ENCODE measurements around the gene CNTLN. TPM values are rescaled to one million over a fixed set of nuclear protein-coding genes. Genes with fewer than 3 reads are reported as not detected.

The CNTLN gene
- total and polyA plus RNA-seq, 2 donors: 2.9 to 6.4 TPM

DNA sequence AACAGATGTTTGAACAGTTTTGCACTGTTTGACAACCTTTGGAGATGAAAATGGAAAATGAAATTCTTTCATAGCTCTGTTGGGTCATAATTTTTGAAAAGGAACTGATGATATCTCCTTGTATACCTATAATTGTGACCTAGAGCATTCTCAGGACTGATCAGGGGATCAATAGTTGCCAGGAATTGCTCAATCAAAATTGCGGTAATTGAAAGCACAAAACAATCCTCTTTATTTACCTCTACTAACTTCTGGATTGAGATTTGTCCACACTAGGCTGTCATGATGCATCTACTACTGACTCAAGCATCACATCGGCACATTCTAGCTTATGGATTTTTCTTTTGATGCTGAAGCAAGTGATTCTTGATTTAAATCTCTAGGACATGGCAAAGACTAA, 4.1 kb upstream of the CNTLN start:
- 99% methylated on average over 2 of the region's 2 CpGs for WGBS
- Histone ChIP-seq H3K36me3 (ENCODE audit: control insufficient read depth in 2 of 2, insufficient read depth in 2 of 2, low read length in 1 of 2) (no peaks in the 10 kb centered on the region), H3K27me3 (ENCODE audit: control insufficient read depth in 2 of 2, insufficient read depth in 1 of 2, low read length in 1 of 2) (peaks cover 0 to 3% of the 10 kb centered on the region in 2 donors), H3K4me1 (ENCODE audit: control insufficient read depth in 2 of 2, insufficient read depth in 2 of 2, low read length in 2 of 2) (peaks cover 6 to 11% of the 10 kb centered on the region in 2 donors), H3K4me3 (ENCODE audit: low read length in 2 of 2) (no peak overlapping the region), H3K9me3 (ENCODE audit: control insufficient read depth in 2 of 2, insufficient read depth in 1 of 2, low read length in 1 of 2) (peaks cover 0 to 4% of the 10 kb centered on the region in 2 donors), H3K27ac (ENCODE audit: low read depth in 1 of 2, low read length in 1 of 2) (no peak overlapping the region)
- DNase-seq (ENCODE audit: low read depth in 6 of 9, low spot score in 9 of 9): no peak

DNA sequence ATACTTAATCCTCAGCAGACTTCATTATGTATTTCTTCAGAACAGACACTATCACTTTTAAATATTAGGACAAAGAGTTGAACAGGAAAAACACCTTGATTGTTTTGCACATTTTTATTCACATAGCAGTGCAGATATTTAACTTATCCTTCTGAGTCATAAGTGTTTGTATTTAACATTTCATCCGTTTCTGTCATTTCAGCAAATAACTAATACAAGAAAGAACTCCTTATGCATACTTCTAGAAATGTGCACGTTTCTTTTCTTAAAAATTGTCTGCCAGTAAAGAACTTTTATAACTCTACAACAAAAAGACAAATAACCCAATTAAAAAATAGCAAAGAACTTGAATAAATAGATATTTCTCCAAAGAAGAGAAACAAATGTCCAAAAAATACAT, 3.3 kb upstream of the CNTLN start:
- no peak overlapping the region for H3K27ac ChIP-seq (ENCODE audit: low read depth in 1 of 2, low read length in 1 of 2)
- no peak overlapping the region for H3K4me3 ChIP-seq (ENCODE audit: low read length in 2 of 2)
- DNase-seq (ENCODE audit: low read depth in 6 of 9, low spot score in 9 of 9): no peak
- WGBS: 97% methylated on average over 2 of the region's 2 CpGs
- no peaks in the 10 kb centered on the region for H3K36me3 ChIP-seq (ENCODE audit: control insufficient read depth in 2 of 2, insufficient read depth in 2 of 2, low read length in 1 of 2)
- H3K4me1 ChIP-seq (ENCODE audit: control insufficient read depth in 2 of 2, insufficient read depth in 2 of 2, low read length in 2 of 2): peaks cover 6 to 11% of the 10 kb centered on the region in 2 donors
- H3K27me3 ChIP-seq (ENCODE audit: control insufficient read depth in 2 of 2, insufficient read depth in 1 of 2, low read length in 1 of 2): peaks cover 0 to 3% of the 10 kb centered on the region in 2 donors
- peaks cover 0 to 4% of the 10 kb centered on the region in 2 donors for H3K9me3 ChIP-seq (ENCODE audit: control insufficient read depth in 2 of 2, insufficient read depth in 1 of 2, low read length in 1 of 2)

DNA sequence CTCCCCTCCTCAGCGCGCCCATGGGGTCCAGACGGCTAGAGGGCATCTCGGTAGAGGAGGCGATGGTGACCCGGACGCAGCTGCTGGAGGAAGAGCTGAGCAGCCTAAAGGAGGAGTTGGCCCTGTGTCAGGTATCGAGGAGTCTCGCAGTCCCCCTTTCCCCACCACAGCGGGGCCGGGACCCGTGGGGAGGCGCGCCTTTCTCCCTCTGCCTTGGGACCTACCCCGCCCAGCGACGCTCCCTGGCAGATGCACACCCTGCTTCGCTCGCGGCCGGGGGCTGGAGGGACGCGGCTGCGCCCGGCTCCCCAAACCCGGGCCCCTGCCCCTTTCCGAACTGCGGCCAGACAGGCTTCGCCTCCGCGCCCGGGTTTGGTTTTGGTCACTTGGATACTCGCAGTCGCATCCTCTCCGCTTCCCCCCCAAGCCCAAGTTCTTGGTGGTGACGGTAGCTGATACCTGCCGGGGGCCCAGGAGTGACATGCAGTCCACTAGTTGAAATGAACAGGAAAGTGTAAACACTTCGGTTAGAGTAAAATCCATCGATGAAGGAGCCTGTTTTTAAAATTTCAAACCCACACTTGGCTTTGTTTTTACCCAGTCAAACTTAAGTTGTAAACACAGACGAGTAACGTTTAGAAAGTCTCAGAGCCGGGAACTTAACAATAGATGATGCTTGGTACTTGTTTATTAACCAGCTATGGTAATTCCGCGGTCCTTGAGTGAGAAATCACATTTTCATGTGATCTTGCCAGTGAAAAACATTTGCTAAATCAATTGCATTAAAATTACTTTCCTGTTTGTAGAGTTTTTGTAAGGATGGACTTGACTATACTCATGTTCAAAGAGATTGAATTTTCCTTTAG, 688 bp downstream of the CNTLN start:
- DNase-seq (ENCODE audit: low read depth in 6 of 9, low spot score in 9 of 9): peak in 5 of 9 donors; percentile 19 to 53 (median 30)
- peak overlapping the region; percentile 45 to 72 for H3K27ac ChIP-seq (ENCODE audit: low read depth in 1 of 2, low read length in 1 of 2)
- H3K4me1 ChIP-seq (ENCODE audit: control insufficient read depth in 2 of 2, insufficient read depth in 2 of 2, low read length in 2 of 2): peaks cover 6 to 11% of the 10 kb centered on the region in 2 donors
- H3K27me3 ChIP-seq (ENCODE audit: control insufficient read depth in 2 of 2, insufficient read depth in 1 of 2, low read length in 1 of 2): peaks cover 0 to 3% of the 10 kb centered on the region in 2 donors
- H3K9me3 ChIP-seq (ENCODE audit: control insufficient read depth in 2 of 2, insufficient read depth in 1 of 2, low read length in 1 of 2): peaks cover 0 to 4% of the 10 kb centered on the region in 2 donors
- H3K36me3 ChIP-seq (ENCODE audit: control insufficient read depth in 2 of 2, insufficient read depth in 2 of 2, low read length in 1 of 2): no peaks in the 10 kb centered on the region
- WGBS: 3% methylated on average over 44 of the region's 44 CpGs
- peak overlapping the region; percentile 67 to 70 for H3K4me3 ChIP-seq (ENCODE audit: low read length in 2 of 2)

DNA sequence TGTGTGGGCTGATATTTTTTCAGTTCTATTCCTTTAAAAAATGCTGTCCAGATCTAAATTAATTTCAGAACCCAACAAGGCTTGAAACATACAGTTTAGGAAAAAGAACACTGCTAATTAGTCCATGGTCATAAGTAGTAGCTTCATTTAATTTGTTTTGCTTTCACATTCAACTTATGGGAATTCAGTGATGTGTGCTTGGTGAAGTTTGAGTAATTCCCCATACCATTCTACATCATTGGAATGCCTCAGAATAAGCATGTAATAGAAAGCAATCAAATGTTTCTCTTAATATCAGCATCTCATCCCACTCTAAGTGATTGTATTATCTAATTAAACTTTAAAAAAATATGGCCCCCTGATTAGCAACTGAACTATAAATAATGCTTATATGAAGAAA, 2.7 kb downstream of the CNTLN start:
- H3K4me3 ChIP-seq (ENCODE audit: low read length in 2 of 2): no peak overlapping the region
- H3K27me3 ChIP-seq (ENCODE audit: control insufficient read depth in 2 of 2, insufficient read depth in 1 of 2, low read length in 1 of 2): peaks cover 0 to 3% of the 10 kb centered on the region in 2 donors
- peaks cover 6 to 11% of the 10 kb centered on the region in 2 donors for H3K4me1 ChIP-seq (ENCODE audit: control insufficient read depth in 2 of 2, insufficient read depth in 2 of 2, low read length in 2 of 2)
- H3K9me3 ChIP-seq (ENCODE audit: control insufficient read depth in 2 of 2, insufficient read depth in 1 of 2, low read length in 1 of 2): peaks cover 0 to 4% of the 10 kb centered on the region in 2 donors
- no peaks in the 10 kb centered on the region for H3K36me3 ChIP-seq (ENCODE audit: control insufficient read depth in 2 of 2, insufficient read depth in 2 of 2, low read length in 1 of 2)
- H3K27ac ChIP-seq (ENCODE audit: low read depth in 1 of 2, low read length in 1 of 2): no peak overlapping the region
- DNase-seq (ENCODE audit: low read depth in 6 of 9, low spot score in 9 of 9): no peak

DNA sequence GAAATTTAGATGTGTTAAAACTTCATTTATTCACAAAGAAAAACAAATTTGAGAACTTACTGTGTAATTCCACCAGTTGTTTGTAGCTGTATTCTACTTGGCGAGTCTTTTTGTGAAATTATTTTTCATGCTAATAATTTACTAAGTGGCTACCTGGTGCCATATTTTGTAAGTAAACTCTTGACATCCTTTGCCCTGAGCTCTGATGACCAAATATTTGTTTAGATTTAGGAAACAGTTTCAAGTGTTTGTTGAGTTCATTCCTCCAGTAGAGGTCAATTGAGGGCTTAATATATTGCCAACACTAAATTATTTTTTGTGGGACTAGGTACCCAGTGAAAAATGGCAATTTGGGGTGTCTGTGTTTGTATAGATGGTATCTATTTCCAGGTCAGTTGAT, 3.7 kb downstream of the CNTLN start:
- peaks cover 0 to 4% of the 10 kb centered on the region in 2 donors for H3K9me3 ChIP-seq (ENCODE audit: control insufficient read depth in 2 of 2, insufficient read depth in 1 of 2, low read length in 1 of 2)
- H3K4me1 ChIP-seq (ENCODE audit: control insufficient read depth in 2 of 2, insufficient read depth in 2 of 2, low read length in 2 of 2): peaks cover 6 to 11% of the 10 kb centered on the region in 2 donors
- DNase-seq (ENCODE audit: low read depth in 6 of 9, low spot score in 9 of 9): no peak
- no peak overlapping the region for H3K27ac ChIP-seq (ENCODE audit: low read depth in 1 of 2, low read length in 1 of 2)
- WGBS: 99% methylated on average over 1 of the region's 1 CpG
- H3K27me3 ChIP-seq (ENCODE audit: control insufficient read depth in 2 of 2, insufficient read depth in 1 of 2, low read length in 1 of 2): peaks cover 0 to 3% of the 10 kb centered on the region in 2 donors
- no peak overlapping the region for H3K4me3 ChIP-seq (ENCODE audit: low read length in 2 of 2)
- H3K36me3 ChIP-seq (ENCODE audit: control insufficient read depth in 2 of 2, insufficient read depth in 2 of 2, low read length in 1 of 2): no peaks in the 10 kb centered on the region

DNA sequence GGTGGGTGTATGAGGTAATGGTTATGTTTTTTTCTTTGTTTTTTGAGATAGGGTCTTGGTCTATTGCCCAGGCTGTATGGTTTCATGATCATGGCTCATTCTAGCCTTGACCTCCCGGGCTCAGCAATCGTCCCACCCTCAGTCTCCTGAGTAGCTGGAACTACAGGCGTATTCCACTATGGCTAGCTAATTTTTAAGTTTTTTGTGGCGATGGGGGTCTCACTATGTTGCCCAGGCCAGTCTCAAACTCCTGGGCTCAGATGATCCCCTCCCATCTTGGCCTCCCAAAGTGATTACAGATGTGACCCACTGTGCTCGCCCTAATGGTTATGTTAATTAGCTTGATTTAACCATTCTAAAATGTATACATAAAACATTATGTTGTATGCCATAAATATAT, 5.6 kb downstream of the CNTLN start:
- no peaks in the 10 kb centered on the region for H3K36me3 ChIP-seq (ENCODE audit: control insufficient read depth in 2 of 2, insufficient read depth in 2 of 2, low read length in 1 of 2)
- H3K27ac ChIP-seq (ENCODE audit: low read depth in 1 of 2, low read length in 1 of 2): no peak overlapping the region
- H3K4me1 ChIP-seq (ENCODE audit: control insufficient read depth in 2 of 2, insufficient read depth in 2 of 2, low read length in 2 of 2): no peaks in the 10 kb centered on the region
- no peaks in the 10 kb centered on the region for H3K27me3 ChIP-seq (ENCODE audit: control insufficient read depth in 2 of 2, insufficient read depth in 1 of 2, low read length in 1 of 2)
- no peaks in the 10 kb centered on the region for H3K9me3 ChIP-seq (ENCODE audit: control insufficient read depth in 2 of 2, insufficient read depth in 1 of 2, low read length in 1 of 2)
- no peak for DNase-seq (ENCODE audit: low read depth in 6 of 9, low spot score in 9 of 9)
- 98% methylated on average over 5 of the region's 5 CpGs for WGBS
- H3K4me3 ChIP-seq (ENCODE audit: low read length in 2 of 2): no peak overlapping the region

DNA sequence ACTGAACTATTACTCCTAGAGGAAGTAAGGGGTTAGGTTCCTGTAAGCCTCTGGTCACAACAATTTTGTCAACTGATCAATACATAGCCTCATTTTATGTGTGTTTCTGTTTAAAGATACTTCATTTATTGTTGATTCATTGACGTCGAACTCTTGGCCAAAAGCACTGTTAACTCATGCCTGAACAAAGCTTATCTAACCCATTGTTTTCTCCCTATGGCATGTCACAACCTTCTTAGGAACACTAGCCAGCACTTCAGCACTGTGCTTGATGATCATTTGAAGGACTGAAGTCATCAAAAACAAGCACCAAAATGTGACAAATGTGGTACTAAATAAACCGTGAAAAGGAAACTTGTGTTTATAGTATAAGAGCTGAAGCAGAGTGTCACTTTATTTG, 13.5 kb downstream of the CNTLN start:
- WGBS: 98% methylated on average over 3 of the region's 3 CpGs
- Histone ChIP-seq H3K9me3 (ENCODE audit: control insufficient read depth in 2 of 2, insufficient read depth in 1 of 2, low read length in 1 of 2) (no peaks in the 10 kb centered on the region), H3K27me3 (ENCODE audit: control insufficient read depth in 2 of 2, insufficient read depth in 1 of 2, low read length in 1 of 2) (no peaks in the 10 kb centered on the region), H3K36me3 (ENCODE audit: control insufficient read depth in 2 of 2, insufficient read depth in 2 of 2, low read length in 1 of 2) (peaks cover 0 to 4% of the 10 kb centered on the region in 2 donors), H3K4me1 (ENCODE audit: control insufficient read depth in 2 of 2, insufficient read depth in 2 of 2, low read length in 2 of 2) (no peaks in the 10 kb centered on the region), H3K27ac (ENCODE audit: low read depth in 1 of 2, low read length in 1 of 2) (no peak overlapping the region), H3K4me3 (ENCODE audit: low read length in 2 of 2) (no peak overlapping the region)
- no peak for DNase-seq (ENCODE audit: low read depth in 6 of 9, low spot score in 9 of 9)

DNA sequence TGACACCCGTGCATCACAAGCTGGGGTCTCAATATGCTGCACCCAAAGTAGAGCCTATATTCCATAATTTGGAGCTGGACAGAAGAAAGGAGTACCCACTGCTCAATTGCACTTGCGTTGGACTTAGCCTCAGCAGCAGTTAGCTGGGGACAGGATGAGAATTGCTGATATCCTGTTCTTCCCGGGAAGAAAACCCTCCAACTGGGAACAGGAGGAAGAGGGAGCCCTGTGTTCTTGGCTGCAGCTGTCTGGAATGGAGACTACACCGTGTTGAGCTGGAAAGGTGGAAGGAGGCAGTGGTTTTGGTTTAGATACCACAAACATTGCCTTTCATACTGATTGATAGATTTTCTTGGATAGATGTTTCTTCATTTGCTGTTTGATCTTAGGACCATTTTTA, 24.6 kb downstream of the CNTLN start:
- Histone ChIP-seq H3K27me3 (ENCODE audit: control insufficient read depth in 2 of 2, insufficient read depth in 1 of 2, low read length in 1 of 2) (no peaks in the 10 kb centered on the region), H3K36me3 (ENCODE audit: control insufficient read depth in 2 of 2, insufficient read depth in 2 of 2, low read length in 1 of 2) (peaks cover 0 to 3% of the 10 kb centered on the region in 2 donors), H3K4me3 (ENCODE audit: low read length in 2 of 2) (no peak overlapping the region), H3K4me1 (ENCODE audit: control insufficient read depth in 2 of 2, insufficient read depth in 2 of 2, low read length in 2 of 2) (no peaks in the 10 kb centered on the region), H3K9me3 (ENCODE audit: control insufficient read depth in 2 of 2, insufficient read depth in 1 of 2, low read length in 1 of 2) (peaks cover 0 to 6% of the 10 kb centered on the region in 2 donors), H3K27ac (ENCODE audit: low read depth in 1 of 2, low read length in 1 of 2) (no peak overlapping the region)
- WGBS: 94% methylated on average over 4 of the region's 4 CpGs
- DNase-seq (ENCODE audit: low read depth in 6 of 9, low spot score in 9 of 9): no peak

DNA sequence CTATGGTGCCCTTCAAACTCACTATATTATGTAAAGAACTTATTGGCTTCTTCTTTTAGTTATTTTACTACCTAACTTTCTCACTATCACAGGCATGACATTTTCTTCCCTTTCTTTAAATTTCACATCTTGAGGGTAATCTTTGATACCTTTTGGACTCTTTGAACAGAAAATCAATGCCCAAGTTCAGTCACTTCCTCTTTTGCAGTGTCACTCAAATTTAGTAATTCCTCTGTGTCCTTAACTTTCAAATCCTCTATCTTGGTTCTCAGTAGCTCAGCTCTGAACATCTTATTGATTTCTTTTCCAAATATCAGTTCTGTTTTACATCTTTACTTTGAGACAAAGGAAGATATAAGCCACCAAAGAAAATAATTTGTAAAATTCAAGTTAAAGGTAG, 25.5 kb downstream of the CNTLN start:
- Histone ChIP-seq H3K36me3 (ENCODE audit: control insufficient read depth in 2 of 2, insufficient read depth in 2 of 2, low read length in 1 of 2) (no peaks in the 10 kb centered on the region), H3K27me3 (ENCODE audit: control insufficient read depth in 2 of 2, insufficient read depth in 1 of 2, low read length in 1 of 2) (no peaks in the 10 kb centered on the region), H3K4me3 (ENCODE audit: low read length in 2 of 2) (no peak overlapping the region), H3K4me1 (ENCODE audit: control insufficient read depth in 2 of 2, insufficient read depth in 2 of 2, low read length in 2 of 2) (no peaks in the 10 kb centered on the region), H3K9me3 (ENCODE audit: control insufficient read depth in 2 of 2, insufficient read depth in 1 of 2, low read length in 1 of 2) (peaks cover 0 to 6% of the 10 kb centered on the region in 2 donors), H3K27ac (ENCODE audit: low read depth in 1 of 2, low read length in 1 of 2) (no peak overlapping the region)
- DNase-seq (ENCODE audit: low read depth in 6 of 9, low spot score in 9 of 9): no peak

Measured in thymus (tissue), 11 donors.